ENCODE results near the gene ANKRD28.

GRCh38 chr3:15665510-15666150 is 132.1 kb downstream of the ANKRD28 start:
- no peak for TF ChIP-seq CTCF (IDR thresholded peaks at IDR 0.05)
- TF ChIP-seq POLR2A (IDR thresholded peaks at IDR 0.05), result no peak

Measured in uterus (tissue), 2 donors.